Measurements from ENCODE around the gene ANKRD24. TPM values are rescaled to one million over a fixed set of nuclear protein-coding genes. Genes with fewer than 3 reads are reported as not detected.
"Not testable (repeated sequence)": the region's sequence is repeated elsewhere in the genome, so short reads cannot be mapped to it uniquely, and the experiment has no call there.

ANKRD24 gene
- total RNA-seq, 1 experiment from 2014 or later: 0.20 TPM

GRCh38 chr19:4267901-4268815, 85.7 kb downstream of the ANKRD24 start:
- DNase-seq (ENCODE audit: low spot score): no peak

GRCh38 chr19:4268816-4269430, 86.4 kb downstream of the ANKRD24 start:
- DNase-seq (ENCODE audit: low spot score): no peak

- no peak for DNase-seq (ENCODE audit: low spot score)
Observed at GRCh38 chr19:4272894-4273293, 90.4 kb downstream of the ANKRD24 start.

DNA sequence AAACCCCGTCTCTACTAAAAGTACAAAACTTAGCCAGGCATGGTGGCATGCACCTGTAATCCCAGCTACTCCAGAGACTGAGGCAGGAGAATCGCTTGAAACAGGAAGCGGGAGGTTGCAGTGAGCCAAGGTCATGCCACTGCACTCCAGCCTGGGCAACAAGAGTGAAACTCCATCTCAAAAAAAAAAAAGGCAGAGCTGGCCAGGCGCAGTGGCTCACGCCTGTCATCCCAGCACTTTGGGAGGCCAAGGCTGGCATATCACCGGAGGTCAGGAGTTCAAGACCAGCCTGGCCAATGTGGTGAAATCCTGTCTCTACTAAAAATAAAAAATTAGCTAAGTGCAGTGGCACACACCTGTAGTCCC, 91.8 kb downstream of the ANKRD24 start:
- not testable (repeated sequence) for DNase-seq (ENCODE audit: low spot score)

Other genes with a start within 250 kb of the ANKRD24 start
- gene NMRK2, start 249.6 kb upstream of the ANKRD24 start, total RNA-seq (2014; rRNA removed; shearing (Covaris generic)): not detected in 2 replicates
- 75.4 and 84.8 TPM in 2 replicates for gene DAPK3, start 211.6 kb upstream of the ANKRD24 start, total RNA-seq (2014; rRNA removed; shearing (Covaris generic))
- 2,153 and 2,165 TPM in 2 replicates for gene EEF2, start 197.2 kb upstream of the ANKRD24 start, total RNA-seq (2014; rRNA removed; shearing (Covaris generic))
- 40.6 and 40.8 TPM in 2 replicates for gene PIAS4, start 175.0 kb upstream of the ANKRD24 start, total RNA-seq (2014; rRNA removed; shearing (Covaris generic))
- 67.4 and 72.7 TPM in 2 replicates for gene ZBTB7A, start 115.8 kb upstream of the ANKRD24 start, total RNA-seq (2014; rRNA removed; shearing (Covaris generic))
- 212 and 232 TPM in 2 replicates for gene MAP2K2, start 58.6 kb upstream of the ANKRD24 start, total RNA-seq (2014; rRNA removed; shearing (Covaris generic))
- gene CREB3L3, start 29.1 kb upstream of the ANKRD24 start, total RNA-seq (2014; rRNA removed; shearing (Covaris generic)): not detected in 2 replicates
- 24.2 and 27.4 TPM in 2 replicates for gene SIRT6, start 126 bp upstream of the ANKRD24 start, total RNA-seq (2014; rRNA removed; shearing (Covaris generic))
- gene EBI3, start 46.8 kb downstream of the ANKRD24 start, total RNA-seq (2014; rRNA removed; shearing (Covaris generic)): not detected in 2 replicates
- gene YJU2, start 64.4 kb downstream of the ANKRD24 start, total RNA-seq (2014; rRNA removed; shearing (Covaris generic)): 25.5 and 36.1 TPM in 2 replicates
- gene SHD, start 96.6 kb downstream of the ANKRD24 start, total RNA-seq (2014; rRNA removed; shearing (Covaris generic)): 0.21 and 1.6 TPM in 2 replicates
- gene TMIGD2, start 119.7 kb downstream of the ANKRD24 start, total RNA-seq (2014; rRNA removed; shearing (Covaris generic)): not detected in 2 replicates
- gene FSD1, start 121.9 kb downstream of the ANKRD24 start, total RNA-seq (2014; rRNA removed; shearing (Covaris generic)): 0.41 and 0.60 TPM in 2 replicates
- 69.6 and 74.4 TPM in 2 replicates for gene STAP2, start 156.1 kb downstream of the ANKRD24 start, total RNA-seq (2014; rRNA removed; shearing (Covaris generic))
- gene MPND, start 160.9 kb downstream of the ANKRD24 start, total RNA-seq (2014; rRNA removed; shearing (Covaris generic)): 9.4 and 18.6 TPM in 2 replicates
- 43.5 and 55.5 TPM in 2 replicates for gene SH3GL1, start 217.9 kb downstream of the ANKRD24 start, total RNA-seq (2014; rRNA removed; shearing (Covaris generic))
- gene CHAF1A, start 220.0 kb downstream of the ANKRD24 start, total RNA-seq (2014; rRNA removed; shearing (Covaris generic)): 49.7 and 63.7 TPM in 2 replicates